HG03565 (cell line): ENCODE measurements around the gene FAT4.

Source experiments
- ATAC-seq: cut with Tn5 transposase; IDR thresholded peaks from one replicate; pipeline ENCODE4 v1.9.1; 2021; ENCODE audit warnings: mild to moderate bottlenecking, moderate library complexity; ENCODE audit not compliant: unreplicated experiment

The FAT4 gene

DNA sequence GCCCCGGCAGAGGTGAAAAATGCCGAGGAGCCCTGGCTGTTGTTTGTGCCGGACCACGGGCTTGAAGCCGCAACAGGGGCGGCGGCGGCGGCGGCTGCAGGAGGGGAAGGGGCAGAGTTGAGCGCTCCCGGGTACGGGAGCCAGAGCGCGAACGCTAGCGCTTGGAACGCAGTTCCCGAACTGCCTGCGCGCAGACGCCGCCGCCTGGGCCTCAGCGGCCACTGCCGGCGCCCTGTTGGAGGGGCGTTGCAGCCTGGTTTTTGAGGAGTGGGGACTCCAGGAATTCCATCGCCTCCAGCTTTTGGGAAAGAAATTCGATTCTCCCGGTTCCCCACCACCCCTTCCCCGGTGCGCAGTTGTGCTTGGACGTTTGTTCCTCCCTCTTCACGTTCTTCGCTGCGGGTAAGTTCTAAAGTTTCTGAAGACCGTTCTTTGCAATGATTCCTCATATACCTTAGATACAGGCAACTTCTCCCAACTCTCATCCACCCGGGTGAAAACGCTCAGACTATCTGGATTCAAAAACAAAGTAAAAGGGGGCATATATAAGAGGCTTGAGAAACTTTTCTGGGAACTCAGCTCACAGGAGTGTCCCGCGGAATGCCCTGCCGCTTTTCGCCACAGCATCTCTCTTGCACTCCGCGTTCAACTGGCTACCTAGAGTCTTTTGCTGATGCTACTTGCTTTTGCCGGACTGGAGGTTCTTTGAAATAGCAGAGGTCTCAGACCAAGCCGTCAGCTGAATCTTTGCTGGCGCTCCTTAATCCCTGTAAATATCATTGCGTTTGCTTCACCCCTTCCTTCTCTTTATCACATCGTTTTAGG lies 1.0 kb downstream of the FAT4 start:
- ATAC-seq: no peak

DNA sequence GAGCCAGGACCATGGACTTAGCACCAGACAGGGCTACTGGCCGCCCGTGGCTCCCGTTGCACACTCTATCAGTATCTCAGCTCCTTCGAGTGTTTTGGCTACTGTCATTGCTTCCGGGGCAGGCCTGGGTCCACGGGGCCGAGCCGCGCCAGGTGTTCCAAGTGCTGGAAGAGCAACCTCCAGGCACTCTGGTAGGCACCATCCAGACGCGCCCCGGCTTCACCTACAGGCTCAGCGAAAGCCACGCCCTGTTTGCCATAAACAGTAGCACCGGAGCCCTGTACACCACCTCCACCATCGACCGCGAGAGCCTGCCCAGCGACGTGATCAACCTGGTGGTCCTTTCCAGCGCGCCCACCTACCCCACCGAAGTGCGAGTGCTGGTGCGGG lies 1.6 kb downstream of the FAT4 start:
- no peak for ATAC-seq

DNA sequence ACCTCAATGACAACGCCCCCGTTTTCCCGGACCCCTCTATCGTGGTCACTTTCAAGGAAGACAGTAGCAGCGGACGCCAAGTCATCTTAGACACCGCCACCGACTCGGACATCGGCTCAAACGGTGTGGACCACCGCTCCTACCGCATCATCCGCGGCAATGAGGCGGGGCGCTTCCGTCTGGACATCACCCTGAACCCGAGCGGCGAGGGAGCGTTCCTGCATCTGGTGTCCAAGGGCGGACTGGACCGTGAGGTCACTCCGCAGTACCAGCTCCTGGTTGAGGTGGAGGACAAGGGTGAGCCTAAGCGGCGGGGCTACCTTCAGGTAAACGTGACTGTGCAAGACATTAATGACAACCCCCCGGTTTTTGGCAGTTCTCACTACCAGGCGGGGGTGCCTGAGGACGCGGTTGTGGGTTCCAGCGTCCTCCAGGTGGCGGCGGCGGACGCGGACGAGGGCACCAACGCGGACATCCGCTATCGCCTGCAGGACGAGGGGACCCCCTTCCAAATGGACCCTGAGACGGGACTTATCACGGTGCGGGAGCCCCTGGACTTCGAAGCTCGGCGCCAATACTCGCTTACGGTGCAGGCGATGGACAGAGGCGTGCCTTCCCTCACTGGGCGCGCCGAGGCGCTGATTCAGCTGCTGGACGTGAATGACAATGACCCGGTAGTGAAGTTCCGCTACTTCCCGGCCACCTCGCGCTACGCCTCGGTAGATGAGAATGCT lies 2.2 kb downstream of the FAT4 start:
- no peak for ATAC-seq

DNA sequence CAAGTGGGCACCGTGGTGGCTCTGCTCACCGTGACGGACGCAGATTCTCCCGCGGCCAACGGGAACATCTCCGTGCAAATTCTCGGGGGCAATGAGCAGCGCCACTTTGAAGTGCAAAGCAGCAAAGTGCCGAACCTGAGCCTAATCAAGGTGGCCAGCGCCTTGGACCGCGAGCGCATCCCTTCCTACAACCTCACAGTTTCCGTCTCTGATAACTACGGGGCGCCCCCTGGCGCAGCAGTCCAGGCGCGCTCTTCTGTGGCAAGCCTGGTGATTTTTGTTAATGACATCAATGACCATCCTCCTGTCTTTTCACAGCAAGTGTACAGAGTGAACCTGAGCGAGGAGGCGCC lies 2.7 kb downstream of the FAT4 start:
- ATAC-seq: no peak

DNA sequence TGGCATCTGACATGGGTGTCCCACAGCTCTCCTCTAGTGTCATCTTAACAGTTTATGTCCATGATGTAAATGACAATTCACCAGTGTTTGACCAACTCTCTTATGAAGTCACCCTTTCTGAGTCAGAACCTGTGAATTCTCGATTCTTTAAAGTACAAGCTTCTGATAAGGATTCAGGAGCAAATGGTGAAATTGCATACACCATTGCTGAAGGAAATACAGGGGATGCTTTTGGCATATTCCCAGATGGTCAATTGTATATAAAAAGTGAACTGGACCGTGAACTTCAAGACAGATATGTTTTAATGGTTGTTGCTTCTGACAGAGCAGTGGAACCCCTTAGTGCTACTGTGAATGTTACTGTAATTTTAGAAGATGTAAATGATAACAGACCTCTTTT lies 4.6 kb downstream of the FAT4 start:
- ATAC-seq: no peak

DNA sequence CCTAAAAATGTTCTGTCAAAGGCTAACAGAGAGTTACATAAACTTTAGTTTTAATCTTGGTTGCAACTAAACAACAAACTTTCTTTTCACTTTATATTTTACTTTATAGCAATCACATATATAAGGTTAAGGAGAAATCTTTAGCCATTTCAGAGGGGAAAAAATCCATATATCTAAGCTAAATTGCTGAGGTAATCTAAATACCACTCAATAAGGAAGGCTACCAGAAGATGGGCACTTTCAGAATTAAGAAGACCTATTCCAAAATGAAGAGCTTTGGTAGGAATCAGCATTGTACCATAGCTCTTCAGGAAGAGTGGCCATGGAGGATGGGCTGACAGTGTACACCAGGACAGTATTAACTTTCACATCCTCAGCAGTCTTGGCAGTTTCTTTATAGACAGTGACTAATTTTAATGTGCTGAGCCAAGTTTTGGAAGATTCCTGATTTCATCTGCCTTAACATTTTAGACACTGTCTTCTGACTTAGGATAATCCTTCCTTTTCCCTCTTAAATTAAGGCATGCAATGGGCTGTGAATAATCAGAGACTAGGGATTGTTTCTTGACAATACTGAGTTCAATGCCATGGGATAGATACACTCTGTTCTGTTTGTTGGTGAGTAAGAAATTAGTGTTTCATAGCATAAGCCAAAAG lies 7.1 kb downstream of the FAT4 start:
- ATAC-seq: no peak

DNA sequence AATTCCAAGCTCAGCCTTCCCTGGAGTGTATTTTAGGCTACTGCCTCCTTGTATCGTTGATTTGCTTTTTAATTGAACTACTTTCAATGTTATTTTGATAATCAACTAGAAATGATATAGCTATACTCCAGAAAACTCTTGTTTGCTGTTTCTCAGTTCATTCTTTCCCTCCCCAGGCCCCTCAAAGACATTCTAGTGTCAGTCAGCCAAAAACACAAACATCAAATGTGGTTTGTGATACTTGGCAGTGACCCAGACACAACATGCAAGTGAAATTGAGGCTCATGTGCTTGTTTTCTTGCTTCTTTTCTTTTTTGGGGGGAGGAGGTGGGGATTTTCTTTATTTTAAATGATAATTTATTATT lies 7.6 kb downstream of the FAT4 start:
- ATAC-seq: no peak

DNA sequence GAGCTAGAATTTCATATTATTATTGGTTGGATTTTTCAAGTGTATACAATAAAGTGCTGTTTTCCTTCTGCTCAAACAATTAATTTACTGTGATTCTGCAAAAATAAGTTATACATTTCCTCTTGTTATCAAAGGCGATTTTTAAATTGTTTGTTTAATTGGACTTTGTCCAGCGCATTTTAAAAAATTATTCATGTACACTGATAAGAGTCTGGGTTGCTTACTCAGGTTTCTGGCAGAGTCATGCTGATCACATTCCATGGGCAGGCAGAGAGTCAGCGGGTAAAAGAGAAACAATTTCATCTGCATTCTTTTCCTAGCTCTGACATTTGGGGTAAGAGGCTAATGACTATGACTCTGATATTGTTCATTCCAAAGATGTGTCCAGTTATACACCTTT lies 8.9 kb downstream of the FAT4 start:
- no peak for ATAC-seq

DNA sequence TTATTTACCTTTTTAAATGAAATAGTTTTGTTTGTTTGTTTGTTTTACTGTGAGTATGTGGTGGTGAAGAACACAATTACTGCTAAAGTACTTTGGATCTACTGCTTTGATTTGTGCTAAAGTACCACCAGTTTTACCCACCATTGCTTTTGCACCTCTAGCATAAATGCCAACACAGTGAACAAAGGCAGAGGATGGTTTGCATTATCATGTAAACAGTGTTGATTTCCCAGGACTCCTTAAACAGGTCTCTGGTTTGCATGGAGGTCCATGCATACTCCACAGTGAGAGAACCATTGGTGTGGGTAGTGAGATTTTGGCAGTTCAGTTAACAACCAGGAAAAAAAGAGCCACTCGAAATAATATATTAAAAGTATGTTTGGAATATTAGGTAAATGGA lies 11.0 kb downstream of the FAT4 start:
- ATAC-seq: no peak

DNA sequence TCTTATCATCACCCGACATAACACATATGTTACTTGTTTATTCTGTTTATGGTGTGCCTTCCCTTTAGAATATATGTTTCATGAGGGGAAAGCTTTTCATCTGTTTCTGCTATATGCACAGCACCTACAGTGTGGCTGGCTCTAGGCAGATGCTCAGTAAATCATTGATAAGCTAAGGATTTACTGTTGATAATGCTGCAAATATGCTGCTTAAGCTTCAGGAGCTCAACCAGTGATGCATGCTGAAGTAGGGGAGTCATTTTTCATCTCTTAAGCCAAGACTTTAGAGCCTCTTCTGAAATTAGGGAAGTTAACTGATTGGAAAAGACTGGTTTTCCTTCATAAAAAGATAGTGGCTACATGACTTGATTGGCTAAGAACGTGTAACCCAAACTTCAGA lies 16.4 kb downstream of the FAT4 start:
- no peak for ATAC-seq

DNA sequence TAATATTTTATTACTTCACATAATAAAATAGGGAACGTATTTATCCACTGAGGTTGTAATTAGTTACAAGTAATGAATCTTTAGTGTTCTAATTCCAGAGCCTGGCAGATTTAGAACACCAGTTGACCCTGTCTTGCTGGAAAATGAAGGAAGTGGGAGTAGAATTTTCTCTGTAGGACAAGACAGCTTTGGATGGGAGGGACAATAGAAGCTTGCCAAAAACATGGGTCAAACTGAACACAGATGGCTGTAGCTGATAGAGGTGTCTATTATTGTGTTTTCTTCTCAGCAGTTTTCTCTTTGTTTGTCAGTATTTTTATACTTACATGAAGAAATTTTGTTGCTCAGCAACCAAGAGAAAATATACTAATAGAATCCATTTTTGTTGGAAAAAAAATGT lies 20.2 kb downstream of the FAT4 start:
- no peak for ATAC-seq

DNA sequence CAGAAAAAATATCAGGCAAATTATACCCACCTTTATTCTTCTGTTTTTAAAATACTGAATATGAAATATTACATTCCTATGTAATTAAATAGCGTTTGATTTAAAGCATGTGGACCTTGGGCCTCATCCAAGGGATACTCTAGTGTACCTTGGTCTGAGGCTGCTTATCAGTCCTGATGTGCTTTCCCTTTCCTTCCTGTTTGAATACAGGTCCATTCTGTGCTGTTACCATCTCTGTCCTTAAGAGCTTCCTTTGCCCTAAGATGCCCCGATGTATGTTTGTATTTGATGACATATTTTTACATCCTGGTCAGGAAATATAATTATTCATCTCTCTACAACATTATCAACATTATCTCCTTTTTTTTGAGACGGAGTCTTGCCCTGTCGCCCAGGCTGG lies 24.1 kb downstream of the FAT4 start:
- no peak for ATAC-seq

DNA sequence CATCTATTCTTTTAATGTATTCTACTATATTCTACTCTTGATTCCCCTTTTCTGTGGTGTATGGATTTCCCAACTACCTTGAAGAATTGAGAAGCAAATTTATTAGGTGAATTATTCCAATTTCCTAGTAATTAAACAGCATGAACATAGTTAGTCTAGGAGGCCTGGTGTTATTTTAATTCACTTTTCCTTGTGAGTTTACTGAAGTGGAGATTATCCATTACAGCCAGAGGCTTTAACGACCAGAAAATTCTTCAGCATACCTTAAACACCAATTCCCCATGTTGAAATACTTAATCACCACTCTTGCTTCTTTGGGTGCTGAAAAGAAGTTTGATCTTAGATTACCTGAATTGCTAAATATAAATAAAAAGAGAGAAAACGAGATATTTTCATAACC lies 29.4 kb downstream of the FAT4 start:
- ATAC-seq: no peak

DNA sequence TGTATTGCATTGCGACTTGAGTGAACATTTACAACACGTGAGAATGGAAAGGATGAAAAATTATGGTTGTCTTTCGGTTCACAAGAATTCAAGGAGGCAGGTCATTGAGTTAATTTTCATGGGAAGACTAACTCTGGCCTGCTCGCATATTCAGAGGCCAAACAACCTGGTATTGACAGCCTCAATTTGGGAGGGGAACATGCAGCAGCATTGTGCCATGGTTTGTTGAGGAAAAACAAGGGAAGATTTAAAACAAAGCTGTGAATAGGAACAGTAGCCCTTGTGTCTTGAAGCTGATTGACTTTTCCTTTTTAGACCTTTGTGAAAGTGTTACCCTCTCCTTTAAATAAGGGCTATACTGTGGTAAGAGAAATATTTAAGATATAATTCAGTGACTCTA lies 31.9 kb downstream of the FAT4 start:
- ATAC-seq: no peak

DNA sequence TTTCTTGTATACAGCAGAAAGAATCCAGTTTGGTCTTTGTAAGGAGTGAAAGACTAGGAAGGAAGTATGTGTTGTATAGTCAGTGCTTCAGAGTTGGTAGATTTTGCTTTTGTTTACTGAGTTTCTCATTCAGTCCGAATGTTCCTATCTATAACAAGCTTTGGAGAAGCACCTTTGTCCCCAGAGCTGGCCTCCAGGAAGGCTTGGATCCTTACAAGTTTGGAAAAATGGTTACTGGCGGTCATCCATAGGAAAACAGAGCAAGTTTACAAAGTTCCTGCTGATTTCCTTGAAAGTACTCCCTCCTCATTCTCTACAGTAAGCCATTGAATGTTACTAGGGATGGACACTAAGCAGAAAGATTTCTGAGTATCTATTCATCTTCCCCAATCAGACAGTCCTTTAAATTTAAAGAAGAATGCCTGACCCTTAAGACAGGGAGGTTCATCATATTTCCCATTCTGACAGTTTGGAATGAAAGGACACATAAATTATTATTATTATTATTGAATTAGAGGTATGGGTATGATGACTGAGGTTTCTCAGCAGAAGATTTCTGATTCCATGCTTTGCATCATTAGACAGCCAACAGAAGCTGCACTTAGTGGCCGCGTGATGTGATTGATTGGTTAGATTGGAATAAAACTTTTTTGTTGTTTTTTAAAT lies 35.8 kb downstream of the FAT4 start:
- no peak for ATAC-seq

DNA sequence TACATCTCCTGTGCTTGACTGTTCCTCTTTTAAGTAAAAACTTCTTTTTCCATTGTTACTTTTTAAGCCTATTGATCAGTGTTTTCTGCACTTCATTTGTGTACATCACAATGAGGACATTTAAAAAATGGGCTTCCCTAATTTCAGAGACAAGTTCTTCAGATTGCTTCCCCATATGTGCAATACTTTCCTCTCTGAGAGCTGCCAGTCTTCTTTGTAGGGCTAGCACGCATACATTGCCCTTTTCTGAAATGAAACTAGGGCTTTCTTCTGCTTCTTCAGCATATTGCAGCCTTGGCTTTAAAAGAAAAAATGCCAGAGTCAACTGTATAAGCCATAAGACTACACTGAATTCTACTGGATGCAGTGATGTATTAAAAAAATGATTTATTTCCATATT lies 37.8 kb downstream of the FAT4 start:
- no peak for ATAC-seq

DNA sequence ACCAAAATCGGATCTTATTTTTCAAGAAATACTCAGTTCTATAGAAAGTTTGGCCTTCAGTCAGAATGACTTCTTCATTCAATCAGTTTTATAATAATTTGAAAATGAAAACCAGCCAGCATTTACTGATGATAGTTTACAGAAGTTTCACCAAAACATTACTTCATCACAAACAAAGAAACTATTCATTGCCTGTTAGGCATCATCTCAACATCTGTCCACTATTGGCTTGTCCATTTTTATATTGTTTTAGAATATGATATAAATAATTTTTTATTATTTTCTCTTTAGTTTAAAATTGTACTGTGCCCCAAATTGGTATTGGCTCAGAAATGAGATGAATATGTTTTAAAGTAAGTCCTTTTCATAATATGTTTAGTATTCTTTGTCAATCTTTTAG lies 38.4 kb downstream of the FAT4 start:
- no peak for ATAC-seq

DNA sequence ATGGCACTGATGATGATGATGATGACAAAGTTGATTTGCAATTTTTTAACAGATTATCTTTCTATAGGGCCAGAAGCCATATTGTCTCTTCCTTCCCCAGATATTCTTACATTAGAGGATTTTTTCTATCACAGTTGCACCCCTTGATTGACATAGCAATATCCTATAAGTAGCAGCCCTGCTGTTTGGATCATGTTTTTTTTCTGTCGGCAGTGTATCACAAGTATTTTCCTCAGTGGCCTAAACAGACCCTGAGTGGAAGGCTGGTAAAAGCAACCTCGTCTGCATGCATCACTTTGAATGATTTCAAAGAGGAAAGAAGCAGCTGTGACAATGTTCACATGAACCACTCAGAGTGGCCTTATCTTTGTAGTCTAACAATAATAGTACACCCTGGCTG lies 41.0 kb downstream of the FAT4 start:
- no peak for ATAC-seq

DNA sequence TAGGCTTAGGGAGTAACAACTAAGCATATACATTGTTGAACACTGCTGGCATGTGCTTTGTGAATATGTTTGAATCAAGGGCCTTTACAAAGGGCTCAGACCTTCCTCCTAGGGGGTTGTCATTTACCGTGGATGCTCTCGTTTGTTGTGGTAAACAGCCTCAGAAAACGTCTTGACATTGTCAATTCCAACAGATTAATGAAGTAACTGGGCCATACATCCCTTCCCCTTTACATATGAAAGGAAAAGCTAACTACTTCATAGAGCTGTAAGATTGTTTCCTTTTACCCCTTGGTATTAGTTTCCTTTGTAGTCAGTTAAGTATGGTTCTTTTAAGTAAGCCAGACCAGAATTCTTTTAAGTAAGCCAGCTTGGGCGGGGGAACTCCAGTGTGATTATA lies 42.9 kb downstream of the FAT4 start:
- no peak for ATAC-seq

DNA sequence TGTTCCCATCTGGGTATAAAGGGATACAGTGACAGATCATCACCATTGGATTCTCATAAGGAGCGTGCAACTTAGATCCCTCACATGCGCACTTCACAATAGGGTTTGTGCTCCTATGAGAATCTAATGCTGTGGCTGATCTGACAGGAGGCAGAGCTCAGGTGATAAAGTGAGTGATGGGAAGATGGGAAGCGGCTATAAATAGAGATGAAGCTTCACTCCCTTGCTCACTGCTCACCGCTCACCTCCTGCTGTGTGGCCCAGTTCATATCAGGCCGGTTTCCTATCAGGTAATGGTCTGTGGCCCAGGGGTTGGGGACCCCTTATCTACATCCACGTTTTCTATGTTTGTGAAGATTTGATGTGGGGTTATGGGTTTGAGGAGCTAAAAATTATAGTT lies 43.7 kb downstream of the FAT4 start:
- no peak for ATAC-seq

DNA sequence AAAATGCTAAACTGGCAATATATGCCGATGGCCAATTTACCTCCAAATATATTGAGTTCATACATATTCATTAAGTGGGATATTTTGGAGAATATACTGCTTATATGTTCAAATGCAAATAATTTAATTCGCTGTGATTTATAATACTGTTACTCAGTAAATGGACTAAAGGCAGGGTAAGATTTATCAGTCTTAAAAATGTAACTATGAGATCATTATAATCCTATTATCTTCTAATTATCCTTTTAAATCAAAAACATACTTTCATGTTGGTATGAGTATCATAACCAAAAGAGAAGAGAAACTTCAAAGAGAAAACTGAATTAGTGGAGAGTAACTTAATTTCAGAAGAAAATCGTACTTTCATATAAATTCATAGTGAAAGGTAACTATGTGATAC lies 44.6 kb downstream of the FAT4 start:
- ATAC-seq: no peak
